ENCODE results near the gene PRDM4. TPM values are rescaled to one million over a fixed set of nuclear protein-coding genes. Genes with fewer than 3 reads are reported as not detected.

PRDM4 gene
- total and polyA plus RNA-seq, 10 donors, result 8.2 to 38.4 (median 28.9) TPM

DNA sequence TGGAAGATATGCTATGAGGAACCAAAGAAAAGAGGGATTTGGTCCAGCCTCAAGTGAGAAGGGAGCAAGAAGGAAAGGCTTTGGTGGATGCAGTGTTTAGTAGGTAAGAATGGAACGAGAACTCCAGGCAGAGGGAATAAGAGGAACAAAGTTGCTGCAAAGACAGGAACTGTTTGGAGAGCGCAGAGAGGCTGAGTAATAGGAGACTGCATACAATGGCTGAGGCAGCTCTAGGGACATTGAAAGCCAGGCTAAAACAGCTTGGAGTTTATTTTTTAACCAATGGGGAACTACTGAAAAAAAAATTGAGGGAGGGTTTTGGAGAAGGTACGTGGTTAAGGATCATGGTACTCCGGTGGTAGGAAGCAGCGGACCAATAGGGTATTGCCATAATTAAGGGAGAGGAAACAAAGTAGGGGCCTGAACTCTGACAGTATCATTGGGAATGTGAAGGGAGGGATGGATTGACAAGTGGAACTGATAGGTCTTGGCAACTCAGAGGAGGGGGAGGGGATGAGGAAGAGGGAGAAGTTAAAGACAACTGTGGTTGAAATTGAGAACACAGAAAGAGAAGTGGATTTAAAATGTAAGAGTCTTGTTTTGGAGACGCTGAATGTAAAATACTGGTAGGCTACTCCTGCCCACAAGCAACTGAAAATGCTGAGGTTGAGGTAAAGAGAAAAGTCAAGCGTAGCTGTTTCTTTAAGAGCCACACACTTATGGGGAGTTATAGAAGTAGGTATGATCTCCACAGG is 18.3 kb upstream of the PRDM4 start:
- Histone ChIP-seq H3K27ac (peak overlapping the region in 3 of 8 donors; percentile 51 to 62 (median 60)), H3K27me3 (replicated peaks in 1 of 7) (peaks cover 0 to 42% (median 27%) of the 10 kb centered on the region in 7 donors), H3K9me3 (no peaks in the 10 kb centered on the region), H3K4me1 (peaks cover 7 to 45% (median 15%) of the 10 kb centered on the region in 6 donors), H3K4me3 (no peak overlapping the region), H3K36me3 (no peaks in the 10 kb centered on the region)
- TF ChIP-seq POLR2A (IDR thresholded peaks at IDR 0.05) (no peak), POLR2AphosphoS5 (IDR thresholded peaks at IDR 0.05) (no peak)
- TF ChIP-seq, protein P1, sequence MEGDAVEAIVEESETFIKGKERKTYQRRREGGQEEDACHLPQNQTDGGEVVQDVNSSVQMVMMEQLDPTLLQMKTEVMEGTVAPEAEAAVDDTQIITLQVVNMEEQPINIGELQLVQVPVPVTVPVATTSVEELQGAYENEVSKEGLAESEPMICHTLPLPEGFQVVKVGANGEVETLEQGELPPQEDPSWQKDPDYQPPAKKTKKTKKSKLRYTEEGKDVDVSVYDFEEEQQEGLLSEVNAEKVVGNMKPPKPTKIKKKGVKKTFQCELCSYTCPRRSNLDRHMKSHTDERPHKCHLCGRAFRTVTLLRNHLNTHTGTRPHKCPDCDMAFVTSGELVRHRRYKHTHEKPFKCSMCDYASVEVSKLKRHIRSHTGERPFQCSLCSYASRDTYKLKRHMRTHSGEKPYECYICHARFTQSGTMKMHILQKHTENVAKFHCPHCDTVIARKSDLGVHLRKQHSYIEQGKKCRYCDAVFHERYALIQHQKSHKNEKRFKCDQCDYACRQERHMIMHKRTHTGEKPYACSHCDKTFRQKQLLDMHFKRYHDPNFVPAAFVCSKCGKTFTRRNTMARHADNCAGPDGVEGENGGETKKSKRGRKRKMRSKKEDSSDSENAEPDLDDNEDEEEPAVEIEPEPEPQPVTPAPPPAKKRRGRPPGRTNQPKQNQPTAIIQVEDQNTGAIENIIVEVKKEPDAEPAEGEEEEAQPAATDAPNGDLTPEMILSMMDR (IDR thresholded peaks at IDR 0.05 in 8 of 11, conservative IDR thresholded peaks at IDR 0.05 in 3 of 11), result no peak
- WGBS, 5 donors, result 46 to 60% (median 49%) methylated on average over 7 of the region's 7 CpGs
- intact Hi-C loops (cut with DNase I; ENCODE audit: low total_unique reads), result no loop called here
- no peak for DNase-seq

DNA sequence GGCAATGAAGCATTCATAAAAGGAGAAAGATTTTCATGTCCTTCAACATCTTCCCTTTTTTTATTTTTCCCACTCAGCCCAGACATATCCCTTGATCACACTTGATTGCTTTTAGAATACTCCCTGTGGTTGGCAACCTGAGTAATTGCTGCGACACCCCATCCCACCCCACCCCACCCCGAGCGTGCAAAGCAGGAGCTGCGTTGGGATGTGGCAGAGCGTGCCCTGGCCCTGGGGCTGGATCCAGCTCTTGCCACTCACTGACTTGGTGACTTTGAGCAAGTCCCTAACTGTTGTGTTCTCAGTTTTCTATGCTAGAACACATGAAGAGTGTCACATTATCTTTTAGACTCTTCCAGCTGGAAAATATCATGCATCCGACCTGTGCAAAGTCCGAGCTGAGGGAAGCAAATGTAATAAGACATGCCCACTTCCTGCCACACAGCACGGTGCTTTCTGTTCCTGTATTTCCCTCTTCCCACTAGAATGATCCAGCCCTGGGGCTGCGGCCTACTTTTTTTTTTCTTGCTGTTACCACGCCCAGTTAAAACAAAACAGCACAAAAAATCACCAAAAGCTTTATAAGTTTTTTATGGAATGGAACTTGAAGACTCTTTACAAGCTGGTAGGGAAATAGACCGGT is 17.6 kb upstream of the PRDM4 start:
- Histone ChIP-seq H3K27me3 (replicated peaks in 1 of 7) (peaks cover 0 to 49% (median 33%) of the 10 kb centered on the region in 7 donors), H3K4me1 (peaks cover 7 to 45% (median 15%) of the 10 kb centered on the region in 6 donors), H3K36me3 (no peaks in the 10 kb centered on the region), H3K9me3 (no peaks in the 10 kb centered on the region), H3K4me3 (no peak overlapping the region), H3K27ac (peak overlapping the region in 2 of 8 donors; percentile 51 to 60)
- DNase-seq, result no peak
- intact Hi-C loops (cut with DNase I; ENCODE audit: low total_unique reads), result no loop called here
- WGBS, 5 donors, result 44 to 64% (median 47%) methylated on average over 11 of the region's 11 CpGs
- TF ChIP-seq POLR2A (IDR thresholded peaks at IDR 0.05), result no peak

DNA sequence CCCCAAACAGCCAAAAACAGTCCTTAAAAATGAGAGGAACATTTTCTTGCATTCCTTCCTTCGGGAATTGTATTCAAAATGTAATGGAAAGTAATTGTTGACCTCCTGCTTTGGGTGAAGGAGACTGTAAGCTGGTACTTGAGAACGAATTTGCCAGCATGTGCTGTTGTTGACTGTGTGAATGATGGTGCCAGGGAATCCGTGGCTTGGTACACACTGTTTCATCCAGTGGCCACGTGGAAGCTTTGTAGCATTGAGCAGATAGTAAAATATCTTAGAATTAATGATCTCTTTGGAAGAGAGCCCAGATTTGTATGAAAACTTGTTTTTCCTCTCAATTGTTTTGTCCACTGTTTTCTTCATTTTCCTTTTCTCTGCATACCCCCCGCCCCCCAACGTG is 15.2 kb upstream of the PRDM4 start:
- intact Hi-C loops (cut with DNase I; ENCODE audit: low total_unique reads), result no loop called here
- Histone ChIP-seq H3K27ac (no peak overlapping the region), H3K27me3 (replicated peaks in 1 of 7) (peaks cover 0 to 65% (median 41%) of the 10 kb centered on the region in 7 donors), H3K36me3 (no peaks in the 10 kb centered on the region), H3K4me3 (no peak overlapping the region), H3K4me1 (peaks cover 7 to 45% (median 15%) of the 10 kb centered on the region in 6 donors), H3K9me3 (no peaks in the 10 kb centered on the region)
- WGBS, 5 donors, result 45 to 57% (median 46%) methylated on average over 6 of the region's 6 CpGs
- TF ChIP-seq, protein P1 (IDR thresholded peaks at IDR 0.05 in 8 of 11, conservative IDR thresholded peaks at IDR 0.05 in 3 of 11), result no peak
- TF ChIP-seq POLR2AphosphoS5 (IDR thresholded peaks at IDR 0.05) (no peak), POLR2A (IDR thresholded peaks at IDR 0.05) (no peak)
- DNase-seq, result no peak

DNA sequence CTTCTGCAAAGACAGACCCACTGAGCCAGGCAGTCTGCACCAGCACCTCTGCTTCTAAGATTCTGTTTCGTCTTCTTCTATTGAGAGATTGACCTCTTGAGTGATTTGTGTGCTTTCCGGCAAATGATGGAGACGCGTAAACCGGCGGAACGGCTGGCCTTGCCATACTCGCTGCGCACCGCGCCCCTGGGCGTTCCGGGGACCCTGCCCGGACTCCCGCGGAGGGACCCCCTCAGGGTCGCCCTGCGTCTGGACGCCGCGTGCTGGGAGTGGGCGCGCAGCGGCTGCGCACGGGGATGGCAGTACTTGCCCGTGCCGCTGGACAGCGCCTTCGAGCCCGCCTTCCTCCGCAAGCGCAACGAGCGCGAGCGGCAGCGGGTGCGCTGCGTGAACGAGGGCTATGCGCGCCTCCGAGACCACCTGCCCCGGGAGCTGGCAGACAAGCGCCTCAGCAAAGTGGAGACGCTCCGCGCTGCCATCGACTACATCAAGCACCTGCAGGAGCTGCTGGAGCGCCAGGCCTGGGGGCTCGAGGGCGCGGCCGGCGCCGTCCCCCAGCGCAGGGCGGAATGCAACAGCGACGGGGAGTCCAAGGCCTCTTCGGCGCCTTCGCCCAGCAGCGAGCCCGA is 14.3 kb upstream of the PRDM4 start:
- WGBS, 5 donors, result 2 to 7% (median 4%) methylated on average over 19 to 66 of the region's 66 CpGs
- no peak overlapping the region for H3K27ac ChIP-seq
- intact Hi-C loops (cut with DNase I; ENCODE audit: low total_unique reads), result no loop called here

More for the DNA sequence above, 14.3 kb upstream of the PRDM4 start:
- no peaks in the 10 kb centered on the region for H3K36me3 ChIP-seq
- peaks cover 7 to 42% (median 14%) of the 10 kb centered on the region in 6 donors for H3K4me1 ChIP-seq
- no peaks in the 10 kb centered on the region for H3K9me3 ChIP-seq
- peak overlapping the region in 7 of 8 donors; percentile 15 to 61 (median 30) for H3K4me3 ChIP-seq
- peak; percentile 76 for DNase-seq
- TF ChIP-seq, protein P1 (IDR thresholded peaks at IDR 0.05 in 8 of 11, conservative IDR thresholded peaks at IDR 0.05 in 3 of 11), result peak in 1 of 11 experiments; percentile 24
- TF ChIP-seq POLR2A (IDR thresholded peaks at IDR 0.05), result no peak
- peaks cover 0 to 65% (median 41%) of the 10 kb centered on the region in 7 donors for H3K27me3 ChIP-seq (replicated peaks in 1 of 7)
